GM21576 (cell line): ENCODE data around the gene SLC18A2.

Source experiments
- ATAC-seq: cut with Tn5 transposase; IDR thresholded peaks from one replicate; pipeline ENCODE4 v1.9.1; 2021; ENCODE audit warnings: mild to moderate bottlenecking, moderate library complexity; ENCODE audit not compliant: unreplicated experiment

The SLC18A2 gene

DNA sequence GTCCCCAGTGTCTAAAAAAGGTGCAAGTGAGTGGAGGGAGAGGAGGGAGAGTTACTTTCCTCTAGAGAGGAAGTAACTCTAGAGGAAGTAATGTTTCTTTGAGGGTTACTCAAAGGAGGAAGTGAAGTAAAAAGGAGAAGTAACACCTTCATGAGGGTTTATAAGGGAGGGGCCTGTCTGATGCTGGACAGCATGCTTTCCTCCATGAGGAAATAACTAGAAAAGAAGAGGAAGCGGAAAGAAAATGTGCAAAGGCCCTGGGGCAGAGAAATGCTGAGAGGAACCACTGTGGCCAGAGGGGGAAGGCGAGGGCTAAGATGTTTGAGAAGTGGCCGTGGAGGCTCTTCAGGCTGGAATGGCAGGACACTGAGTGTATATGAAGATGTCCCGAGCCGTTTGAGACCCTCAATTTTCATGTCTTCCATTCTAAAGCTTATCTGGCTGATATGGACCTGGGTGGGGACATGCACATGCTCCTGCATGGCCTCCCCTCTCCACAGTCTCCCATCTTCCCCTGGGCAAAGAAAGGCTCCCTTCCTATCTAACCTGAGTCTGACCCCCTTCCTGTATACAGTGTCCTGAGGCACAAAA, 3.4 kb upstream of the SLC18A2 start:
- no peak for ATAC-seq

GRCh38 chr10:117239051-117239450, 1.9 kb upstream of the SLC18A2 start:
- ATAC-seq: no peak

- ATAC-seq: no peak
Measured at GRCh38 chr10:117239721-117240620, 943 bp upstream of the SLC18A2 start.

DNA sequence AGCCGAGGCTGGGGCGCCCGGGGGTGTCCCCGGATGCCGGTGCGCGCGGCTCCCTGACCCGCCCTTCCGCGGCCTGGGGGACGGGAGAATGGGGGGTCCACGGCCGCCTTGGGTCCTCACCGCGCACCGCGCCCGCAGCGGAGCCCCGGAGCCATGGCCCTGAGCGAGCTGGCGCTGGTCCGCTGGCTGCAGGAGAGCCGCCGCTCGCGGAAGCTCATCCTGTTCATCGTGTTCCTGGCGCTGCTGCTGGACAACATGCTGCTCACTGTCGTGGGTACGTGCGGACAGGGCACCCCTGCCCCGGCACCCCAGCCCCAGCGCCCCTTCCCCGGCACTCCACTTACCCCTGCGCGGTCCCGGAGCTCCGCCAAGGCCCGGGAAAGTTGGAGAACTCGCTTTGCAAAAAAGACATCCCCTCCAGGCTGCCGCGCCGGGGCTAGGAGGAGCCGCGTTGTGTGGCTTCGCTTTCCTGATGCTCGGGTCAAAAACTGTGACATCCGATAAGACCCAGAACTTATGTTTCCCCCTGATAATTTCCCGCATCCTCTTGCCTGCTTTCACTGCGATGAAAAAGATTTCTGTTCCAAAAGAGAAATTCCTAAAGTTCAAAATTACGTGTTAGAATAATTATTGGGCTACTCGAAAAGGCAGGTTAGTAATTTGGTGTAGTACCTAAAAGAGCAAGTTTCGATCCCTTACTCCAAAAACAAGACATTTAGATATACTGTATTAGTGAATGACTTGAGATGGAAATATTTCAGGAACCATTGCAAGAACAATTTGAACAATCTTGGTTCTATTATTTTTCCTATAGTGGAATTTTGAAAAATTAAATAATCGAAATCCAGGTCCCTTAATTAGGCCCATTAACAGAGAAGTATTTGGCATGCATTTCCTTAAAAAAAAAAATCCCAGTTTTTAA, 888 bp downstream of the SLC18A2 start:
- no peak for ATAC-seq

- ATAC-seq: no peak
Measured at GRCh38 chr10:117242463-117242832, 1.5 kb downstream of the SLC18A2 start.

- ATAC-seq: no peak
Measured at GRCh38 chr10:117246997-117247671, 6.2 kb downstream of the SLC18A2 start.

DNA sequence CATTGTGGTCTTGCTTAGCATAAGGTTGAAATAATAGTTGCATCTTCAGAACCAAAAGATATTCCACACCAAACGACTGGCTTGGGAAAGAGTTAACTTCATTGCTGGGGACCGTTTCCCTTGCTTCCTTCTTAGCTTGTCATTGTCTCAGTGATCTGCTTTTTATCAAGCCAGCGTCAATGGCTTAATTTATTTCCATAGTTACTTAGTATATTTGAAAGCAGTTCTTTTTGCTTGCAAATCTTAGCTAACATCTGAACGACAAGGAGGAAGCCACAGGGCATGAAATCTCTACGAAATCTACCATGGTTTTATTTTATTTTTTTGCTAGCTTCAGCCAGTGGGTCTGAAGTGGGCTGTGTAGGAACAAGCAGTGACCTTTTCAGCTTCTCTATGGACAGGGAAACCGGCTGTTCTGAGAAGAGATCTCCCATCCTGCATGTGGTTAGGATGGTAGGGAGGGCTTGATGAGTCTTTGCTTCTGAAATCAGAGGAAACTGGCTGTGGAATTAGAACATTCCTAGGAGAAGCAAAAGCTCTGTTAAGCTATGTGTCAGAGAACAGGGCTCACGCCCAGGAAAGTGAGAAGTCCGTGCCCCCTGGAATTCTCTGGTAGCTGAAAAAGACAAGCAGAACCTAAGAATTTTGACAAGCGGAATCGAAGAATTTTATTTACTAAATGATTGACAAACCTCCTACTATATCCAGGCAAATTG, 8.0 kb downstream of the SLC18A2 start:
- ATAC-seq: no peak

- ATAC-seq: no peak
Measured at GRCh38 chr10:117249493-117250093, 8.7 kb downstream of the SLC18A2 start.

GRCh38 chr10:117250411-117250810, 9.5 kb downstream of the SLC18A2 start:
- ATAC-seq: no peak

DNA sequence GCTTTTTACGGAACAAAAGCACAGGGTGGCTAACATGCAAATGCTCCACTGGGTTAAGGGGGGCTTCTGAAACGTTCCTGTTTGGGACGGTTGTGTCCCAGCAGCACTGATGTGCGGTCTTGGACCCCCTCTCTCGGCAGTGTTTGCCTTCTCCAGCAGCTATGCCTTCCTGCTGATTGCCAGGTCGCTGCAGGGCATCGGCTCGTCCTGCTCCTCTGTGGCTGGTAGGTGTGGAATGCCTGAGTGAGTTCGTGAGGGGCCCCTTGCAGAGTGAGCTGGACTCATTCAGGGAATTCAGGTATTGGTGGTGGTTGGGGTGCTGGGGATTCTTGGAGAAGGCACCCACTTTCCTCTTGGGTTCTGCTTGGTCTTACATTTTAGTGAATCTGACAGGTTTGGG, 13.0 kb downstream of the SLC18A2 start:
- no peak for ATAC-seq

DNA sequence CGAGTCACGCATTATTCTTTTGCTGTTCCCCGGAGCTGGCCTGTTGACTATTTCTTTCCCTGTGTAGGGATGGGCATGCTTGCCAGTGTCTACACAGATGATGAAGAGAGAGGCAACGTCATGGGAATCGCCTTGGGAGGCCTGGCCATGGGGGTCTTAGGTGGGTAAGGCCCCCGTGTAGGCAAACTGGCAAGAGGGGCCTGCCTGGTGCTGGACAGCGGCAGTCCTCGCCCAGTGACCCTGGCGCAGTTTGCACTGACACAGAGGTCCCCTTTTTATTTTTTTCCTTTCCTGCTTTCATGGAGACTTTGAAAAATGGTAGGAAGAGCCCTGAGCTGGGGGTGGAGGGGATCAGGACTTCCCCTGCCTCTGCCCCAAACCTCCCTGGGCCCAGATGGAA, 13.4 kb downstream of the SLC18A2 start:
- ATAC-seq: no peak

GRCh38 chr10:117254774-117255735, 14.1 kb downstream of the SLC18A2 start:
- ATAC-seq: no peak

DNA sequence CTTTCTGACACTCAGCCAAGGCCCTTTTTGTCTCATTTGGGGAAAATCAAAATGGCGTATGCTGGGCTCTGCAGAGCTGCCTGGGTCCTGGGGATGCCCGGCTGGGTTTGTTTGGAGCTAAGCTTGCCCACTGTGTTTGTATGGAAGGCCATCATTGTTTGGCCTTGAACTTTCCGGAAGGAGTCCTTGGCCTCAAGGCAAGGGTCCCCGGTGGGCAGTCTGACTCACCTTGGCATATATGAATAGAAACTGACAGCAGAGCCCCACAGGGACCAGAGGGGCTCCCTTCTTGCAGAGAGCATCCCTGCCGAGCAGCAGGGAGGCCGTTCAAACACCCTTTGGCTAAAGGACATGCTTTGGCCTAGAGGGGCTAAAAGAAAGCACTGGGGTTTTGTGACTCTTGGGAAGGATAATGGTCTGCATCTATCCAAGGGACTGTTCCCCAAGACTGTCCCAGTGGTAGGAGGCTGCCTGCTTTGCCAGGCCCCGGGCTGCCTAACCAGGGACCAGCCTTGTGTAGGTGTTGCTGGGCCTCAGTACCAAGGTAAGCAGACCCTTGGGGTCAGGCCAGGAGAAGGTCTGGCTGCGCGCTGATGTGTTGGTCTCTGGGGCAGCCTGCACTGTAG, 15.0 kb downstream of the SLC18A2 start:
- ATAC-seq: no peak

- ATAC-seq: no peak
Measured at GRCh38 chr10:117256910-117257309, 16.0 kb downstream of the SLC18A2 start.

GRCh38 chr10:117257721-117258120, 16.8 kb downstream of the SLC18A2 start:
- ATAC-seq: no peak

DNA sequence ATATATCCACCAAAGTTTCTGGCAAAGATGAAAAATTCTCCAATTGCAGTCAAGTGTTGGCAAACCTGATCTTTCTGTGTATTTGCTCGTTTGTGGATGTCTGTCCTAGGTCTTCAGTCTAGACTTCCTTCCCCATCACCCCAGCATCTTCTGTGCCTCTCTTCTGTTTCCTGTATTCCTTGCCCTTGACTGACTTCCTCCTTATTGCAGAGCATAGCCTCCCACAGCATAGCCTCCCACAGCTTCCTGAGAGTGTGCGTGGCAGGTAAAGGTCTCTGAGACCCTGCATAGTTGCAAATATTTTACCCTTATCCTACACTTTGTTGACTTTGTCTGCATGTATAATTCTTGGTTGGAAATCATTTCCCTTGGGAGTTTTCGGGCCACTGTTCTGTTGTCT, 18.4 kb downstream of the SLC18A2 start:
- no peak for ATAC-seq

DNA sequence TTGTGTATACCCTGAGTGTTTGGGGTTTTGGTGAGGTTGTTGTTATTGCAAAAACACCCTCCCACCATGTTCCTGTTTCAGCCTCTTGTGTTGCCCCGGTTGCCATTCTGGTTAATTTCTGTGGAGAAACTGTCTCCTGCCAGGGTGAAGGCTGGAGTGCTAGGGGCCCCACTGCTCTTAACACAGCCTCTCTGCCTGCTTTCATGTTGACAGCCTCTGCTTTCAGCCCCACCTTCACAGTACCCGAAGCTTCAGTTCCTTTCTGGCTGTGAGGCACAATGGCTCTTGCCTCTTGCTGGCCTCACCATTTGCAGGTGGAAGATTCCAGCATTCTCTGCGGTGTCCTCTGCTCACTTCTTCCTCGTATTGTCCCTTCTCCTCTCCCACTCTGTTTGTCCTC, 19.2 kb downstream of the SLC18A2 start:
- no peak for ATAC-seq

DNA sequence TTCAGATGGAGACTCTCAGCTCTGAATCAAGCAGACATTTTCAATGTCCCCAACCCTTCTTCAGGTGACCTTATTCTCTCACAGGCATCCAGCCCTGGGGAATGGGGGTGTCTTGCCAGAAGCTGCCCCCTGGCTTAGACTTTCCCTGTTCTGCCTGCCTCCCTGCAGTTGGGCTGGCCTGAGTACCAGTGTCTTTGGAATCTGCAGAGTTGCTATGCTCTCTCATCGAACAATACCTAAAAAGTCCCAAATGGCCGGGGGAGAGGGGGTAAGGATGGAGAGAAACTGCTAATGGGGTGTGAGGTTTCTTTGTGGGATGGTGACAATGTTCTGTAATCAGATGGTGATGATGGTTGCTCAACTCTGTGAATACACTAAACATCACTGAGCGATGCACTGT, 20.6 kb downstream of the SLC18A2 start:
- ATAC-seq: no peak
